CD8-positive, alpha-beta memory T cell (primary cell): ENCODE results near the gene SPTB. TPM values are rescaled to one million over a fixed set of nuclear protein-coding genes. Genes with fewer than 3 reads are reported as not detected.
"Not testable (repeated sequence)": the region's sequence is repeated elsewhere in the genome, so short reads cannot be mapped to it uniquely, and the experiment has no call there.

Experiments
- CTCF ChIA-PET: fragments of 350-600 bp; sonication (Branson Sonifier 250); formaldehyde crosslinking; loops from one replicate; lab custom pipeline; 2021; ENCODE audit warnings: antibody characterized with exemption; lab: Charles Lee
- POLR2A ChIA-PET: fragments of 350-600 bp; sonication (Branson Sonifier 250); formaldehyde crosslinking; loops from one replicate; lab custom pipeline; 2021; ENCODE audit warnings: antibody characterized with exemption; lab: Charles Lee
- DNase-seq, 5 donors: peaks; one replicate each; pipeline versions ENCODE4 v3.0.0 to v3.0.0-alpha.2; 2020 to 2022; ENCODE audit warnings: mixed read lengths in 1 of 5
- H3K27ac ChIP-seq: one replicate; pipeline ENCODE4 v1.7.0; 2013; ENCODE audit warnings: low read depth, mild to moderate bottlenecking, low read length, moderate library complexity
- H3K27me3 ChIP-seq: 2 replicates; pipeline ENCODE4 v1.7.0; 2013; ENCODE audit warnings: low read length, mild to moderate bottlenecking; ENCODE audit not compliant: insufficient read depth, poor library complexity, severe bottlenecking
- H3K36me3 ChIP-seq: 2 replicates; pipeline ENCODE4 v1.7.0; 2013; ENCODE audit warnings: mild to moderate bottlenecking, low read length, moderate library complexity; ENCODE audit not compliant: insufficient read depth
- H3K4me1 ChIP-seq: 2 replicates; pipeline ENCODE4 v1.7.0; 2013; ENCODE audit warnings: mild to moderate bottlenecking, low read length, moderate library complexity; ENCODE audit not compliant: insufficient read depth
- H3K4me3 ChIP-seq: 2 replicates; pipeline ENCODE4 v1.7.0; 2013; ENCODE audit warnings: mild to moderate bottlenecking, low read length
- H3K9me3 ChIP-seq: 2 replicates; pipeline ENCODE4 v1.7.0; 2013; ENCODE audit warnings: mild to moderate bottlenecking, low read length
- H3K27ac Mint-ChIP-seq, 8 donors: one replicate each; pipeline ENCODE4 v1.8.0; 2020 to 2021; ENCODE audit warnings: mixed read lengths in 8 of 8, mild to moderate bottlenecking in 6 of 8, inconsistent platforms in 3 of 8, moderate library complexity in 3 of 8
- H3K27me3 Mint-ChIP-seq, 2 donors: one replicate each; pipeline ENCODE4 v1.8.0; 2020 to 2021; ENCODE audit warnings: mixed read lengths in 2 of 2, mild to moderate bottlenecking in 1 of 2, moderate library complexity in 1 of 2
- H3K36me3 Mint-ChIP-seq, 3 donors: one replicate each; pipeline ENCODE4 v1.8.0; 2020 to 2021; ENCODE audit warnings: mixed read lengths in 3 of 3, inconsistent platforms in 1 of 3, mild to moderate bottlenecking in 1 of 3
- H3K4me1 Mint-ChIP-seq, 3 donors: one replicate each; pipeline ENCODE4 v1.8.0; 2020 to 2021; ENCODE audit warnings: mixed read lengths in 3 of 3, inconsistent platforms in 1 of 3, mild to moderate bottlenecking in 1 of 3
- H3K4me3 Mint-ChIP-seq, 7 donors: one replicate each; pipeline ENCODE4 v1.8.0; 2020 to 2021; ENCODE audit warnings: mixed read lengths in 7 of 7, mild to moderate bottlenecking in 6 of 7, moderate library complexity in 4 of 7, inconsistent platforms in 2 of 7
- H3K9me3 Mint-ChIP-seq, 5 donors: one replicate each; pipeline ENCODE4 v1.8.0; 2020 to 2022; ENCODE audit warnings: mixed read lengths in 5 of 5, mild to moderate bottlenecking in 3 of 5, moderate library complexity in 2 of 5, inconsistent platforms in 1 of 5
- polyA plus RNA-seq: library from polyadenylated mRNA; unstranded; fragments of 300-500 nt; fragmentation: Illumina TruSeq; gene quantifications from one replicate; pipeline ENCODE4 v1.2.3, GENCODE V29; 2021
- total RNA-seq, 2 experiments: library from RNA; stranded (reverse); gene quantifications; one replicate each; pipeline ENCODE4 v1.2.3, GENCODE V29; 2021

Gene SPTB
- total and polyA plus RNA-seq, 3 experiments from 2014 or later, result 0.09 to 0.18 (median 0.15) TPM

GRCh38 chr14:64919618-64920017 lies 39.9 kb upstream of the SPTB start:
- POLR2A ChIA-PET, result no interaction called here
- Mint-ChIP-seq H3K27me3 (no peaks in the 10 kb centered on the region), H3K4me1 (peaks cover 77 to 91% (median 90%) of the 10 kb centered on the region in 3 donors), H3K9me3 (no peaks in the 10 kb centered on the region), H3K27ac (peak overlapping the region in 4 of 8 donors; percentile 4 to 92 (median 65)), H3K36me3 (peaks cover 9 to 45% (median 17%) of the 10 kb centered on the region in 3 donors), H3K4me3 (peak overlapping the region in 1 of 7 donors; percentile 2)
- Histone ChIP-seq H3K27ac (no peak overlapping the region), H3K9me3 (no peaks in the 10 kb centered on the region), H3K36me3 (peaks cover 7% of the 10 kb centered on the region), H3K4me1 (peaks cover 72% of the 10 kb centered on the region), H3K27me3 (no peaks in the 10 kb centered on the region), H3K4me3 (no peak overlapping the region)
- CTCF ChIA-PET, result no interaction called here
- no peak for DNase-seq

GRCh38 chr14:64919215-64919614 lies 39.5 kb upstream of the SPTB start:
- DNase-seq, result no peak
- peak overlapping the region in 4 of 8 donors; percentile 61 to 70 (median 69) for H3K27ac Mint-ChIP-seq
- Histone ChIP-seq H3K9me3 (no peaks in the 10 kb centered on the region), H3K4me3 (no peak overlapping the region), H3K36me3 (peaks cover 3% of the 10 kb centered on the region), H3K27ac (no peak overlapping the region), H3K27me3 (no peaks in the 10 kb centered on the region), H3K4me1 (peaks cover 68% of the 10 kb centered on the region)
- H3K27me3 Mint-ChIP-seq, result no peaks in the 10 kb centered on the region
- H3K4me3 Mint-ChIP-seq, result no peak overlapping the region
- no peaks in the 10 kb centered on the region for H3K9me3 Mint-ChIP-seq
- CTCF ChIA-PET, result no interaction called here
- peaks cover 7 to 45% (median 16%) of the 10 kb centered on the region in 3 donors for H3K36me3 Mint-ChIP-seq
- POLR2A ChIA-PET, result no interaction called here
- peaks cover 74 to 88% (median 87%) of the 10 kb centered on the region in 3 donors for H3K4me1 Mint-ChIP-seq

- ChIA-PET CTCF (interaction anchor here (1.0 kb wide), 1 partner anchor 17 kb away, joined by 3 read pairs; no protein-coding TSS in a partner anchor), POLR2A (interaction anchor here (1.0 kb wide), 1 partner anchor 9 kb away, joined by 3 read pairs; no protein-coding TSS in a partner anchor)
- no peak for DNase-seq
- no peaks in the 10 kb centered on the region for H3K27me3 Mint-ChIP-seq
- peaks cover 3 to 42% (median 13%) of the 10 kb centered on the region in 3 donors for H3K36me3 Mint-ChIP-seq
- peak overlapping the region in 2 of 7 donors; percentile 15 to 28 for H3K4me3 Mint-ChIP-seq
- peak overlapping the region in 7 of 8 donors; percentile 8 to 79 (median 61) for H3K27ac Mint-ChIP-seq
- H3K9me3 Mint-ChIP-seq, result peaks cover 0 to 3% (median 0%) of the 10 kb centered on the region in 5 donors
- peaks cover 66% of the 10 kb centered on the region for H3K4me1 ChIP-seq
- H3K4me1 Mint-ChIP-seq, result peaks cover 73 to 83% (median 82%) of the 10 kb centered on the region in 3 donors
- no peak overlapping the region for H3K27ac ChIP-seq
- H3K9me3 ChIP-seq, result no peaks in the 10 kb centered on the region
- no peak overlapping the region for H3K4me3 ChIP-seq
- H3K27me3 ChIP-seq, result no peaks in the 10 kb centered on the region
- no peaks in the 10 kb centered on the region for H3K36me3 ChIP-seq
Observed at GRCh38 chr14:64918216-64918615, 38.5 kb upstream of the SPTB start.

- Histone ChIP-seq H3K4me3 (peak overlapping the region; percentile 90), H3K27ac (no peak overlapping the region), H3K27me3 (no peaks in the 10 kb centered on the region), H3K36me3 (no peaks in the 10 kb centered on the region), H3K4me1 (peaks cover 60% of the 10 kb centered on the region), H3K9me3 (no peaks in the 10 kb centered on the region)
- Mint-ChIP-seq H3K27me3 (peaks cover 2 to 3% of the 10 kb centered on the region in 2 donors), H3K27ac (peak overlapping the region; percentile 30 to 98 (median 96)), H3K9me3 (peaks cover 0 to 3% (median 0%) of the 10 kb centered on the region in 5 donors), H3K36me3 (peaks cover 3 to 36% (median 12%) of the 10 kb centered on the region in 3 donors), H3K4me1 (peaks cover 62 to 65% (median 64%) of the 10 kb centered on the region in 3 donors), H3K4me3 (peak overlapping the region; percentile 86 to 96 (median 91))
- DNase-seq, result no peak
- ChIA-PET CTCF (interaction anchor here (1.1 to 1.8 kb wide), 2 partner anchors 12 to 24 kb away, joined by 4 to 10 read pairs; no protein-coding TSS in a partner anchor), POLR2A (no interaction called here)
Observed at GRCh38 chr14:64915797-64916196, 36.1 kb upstream of the SPTB start.

- Histone ChIP-seq H3K36me3 (no peaks in the 10 kb centered on the region), H3K9me3 (no peaks in the 10 kb centered on the region), H3K4me3 (peak overlapping the region; percentile 90), H3K27me3 (no peaks in the 10 kb centered on the region), H3K27ac (peak overlapping the region; percentile 98), H3K4me1 (peaks cover 53% of the 10 kb centered on the region)
- H3K9me3 Mint-ChIP-seq, result peaks cover 0 to 3% (median 0%) of the 10 kb centered on the region in 5 donors
- ChIA-PET CTCF (interaction anchor here (0.6 to 1.8 kb wide), 6 partner anchors 9 to 358 kb away, joined by 3 to 10 read pairs (median 4); no protein-coding TSS in a partner anchor), POLR2A (interaction anchor here (0.6 to 1.7 kb wide), 12 partner anchors 10 to 1079 kb away, joined by 3 to 12 read pairs (median 4); partner anchors contain the start of gene FNTB)
- H3K27me3 Mint-ChIP-seq, result peaks cover 2 to 6% of the 10 kb centered on the region in 2 donors
- H3K36me3 Mint-ChIP-seq, result peaks cover 3 to 28% (median 8%) of the 10 kb centered on the region in 3 donors
- peak overlapping the region; percentile 86 to 96 (median 91) for H3K4me3 Mint-ChIP-seq
- no peak for DNase-seq
- peaks cover 54 to 57% (median 56%) of the 10 kb centered on the region in 3 donors for H3K4me1 Mint-ChIP-seq
- peak overlapping the region; percentile 92 to 100 (median 97) for H3K27ac Mint-ChIP-seq
Observed at GRCh38 chr14:64915029-64915424, 35.3 kb upstream of the SPTB start.

- no peaks in the 10 kb centered on the region for H3K9me3 ChIP-seq
- peak within 1 kb of the TSS; percentile 86 to 96 (median 91) for H3K4me3 Mint-ChIP-seq
- CTCF ChIA-PET, result interaction anchor here (0.6 to 1.8 kb wide), 6 partner anchors 10 to 357 kb away, joined by 3 to 10 read pairs (median 4); no protein-coding TSS in a partner anchor
- peaks cover 47% of the 10 kb centered on the region for H3K4me1 ChIP-seq
- POLR2A ChIA-PET, result interaction anchor here (0.6 to 1.7 kb wide), 13 partner anchors 10 to 1079 kb away, joined by 3 to 12 read pairs (median 4); partner anchors contain the start of gene FNTB
- H3K27ac ChIP-seq, result peak within 1 kb of the TSS; percentile 98
- H3K27me3 Mint-ChIP-seq, result peaks cover 2 to 12% of the 10 kb centered on the region in 2 donors
- peaks cover 0 to 3% (median 0%) of the 10 kb centered on the region in 5 donors for H3K9me3 Mint-ChIP-seq
- peak within 1 kb of the TSS; percentile 92 to 100 (median 97) for H3K27ac Mint-ChIP-seq
- peak within 1 kb of the TSS; percentile 90 for H3K4me3 ChIP-seq
- DNase-seq, result peak; percentile 93 to 99 (median 97)
- no peaks in the 10 kb centered on the region for H3K36me3 ChIP-seq
- H3K36me3 Mint-ChIP-seq, result peaks cover 3 to 27% (median 8%) of the 10 kb centered on the region in 3 donors
- no peaks in the 10 kb centered on the region for H3K27me3 ChIP-seq
- H3K4me1 Mint-ChIP-seq, result peaks cover 48 to 51% (median 51%) of the 10 kb centered on the region in 3 donors
Observed at GRCh38 chr14:64914237-64915028, 34.7 kb upstream of the SPTB start, which contains the start of gene CHURC1. Gene CHURC1 (plus strand): TSS chr14:64914455. CDS start chr14:64914496, 41 bp downstream.

- Mint-ChIP-seq H3K36me3 (peaks cover 3 to 22% (median 6%) of the 10 kb centered on the region in 3 donors), H3K27me3 (peaks cover 2 to 17% of the 10 kb centered on the region in 2 donors), H3K4me1 (peaks cover 40 to 44% (median 44%) of the 10 kb centered on the region in 3 donors), H3K27ac (peak overlapping the region; percentile 92 to 100 (median 97)), H3K4me3 (peak overlapping the region; percentile 86 to 96 (median 91))
- H3K36me3 ChIP-seq, H3K9me3 Mint-ChIP-seq, H3K27me3 ChIP-seq, H3K9me3 ChIP-seq, DNase-seq: not testable (repeated sequence)
- Histone ChIP-seq H3K27ac (peak overlapping the region; percentile 98), H3K4me3 (peak overlapping the region; percentile 90), H3K4me1 (peaks cover 39% of the 10 kb centered on the region)
- CTCF ChIA-PET, result interaction anchor here (1.4 kb wide), 1 partner anchor 25 kb away, joined by 3 read pairs; no protein-coding TSS in a partner anchor
- POLR2A ChIA-PET, result interaction anchor here (1.6 to 1.7 kb wide), 2 partner anchors 57 to 73 kb away, joined by 4 to 12 read pairs; partner anchors contain the start of gene FNTB
Observed at GRCh38 chr14:64913477-64913876, 33.8 kb upstream of the SPTB start.
